Stimulated activated CD4-positive, alpha-beta T cell treated with anti-CD3 and anti-CD28 coated beads, Interleukin-2, amount 100 ng/mL, for 48 hours (primary cell): ENCODE data around the gene YOD1.
"Not testable (repeated sequence)": the region's sequence is repeated elsewhere in the genome, so short reads cannot be mapped to it uniquely, and the experiment has no call there.

Experiments used
- DNase-seq, 2 donors: peaks; one replicate each; pipeline ENCODE4 v3.0.0-alpha.2; 2020

The YOD1 gene

GRCh38 chr1:207048041-207048440 lies 3.0 kb downstream of the YOD1 start:
- no peak for DNase-seq

GRCh38 chr1:207047505-207047904 lies 3.5 kb downstream of the YOD1 start:
- DNase-seq, result no peak

- DNase-seq, result no peak
Observed at GRCh38 chr1:207045453-207045852, 5.6 kb downstream of the YOD1 start.

- not testable (repeated sequence) for DNase-seq
Observed at GRCh38 chr1:207041397-207041796, 9.6 kb downstream of the YOD1 start.

- no peak for DNase-seq
Observed at GRCh38 chr1:207040181-207040533, 10.9 kb downstream of the YOD1 start.

- DNase-seq, result no peak
Observed at GRCh38 chr1:207039380-207040180, 11.4 kb downstream of the YOD1 start.

- no peak for DNase-seq
Observed at GRCh38 chr1:207036865-207037264, 14.1 kb downstream of the YOD1 start.

- DNase-seq, result no peak
Observed at GRCh38 chr1:207035877-207036551, 15.0 kb downstream of the YOD1 start.

GRCh38 chr1:207034998-207035397 lies 16.0 kb downstream of the YOD1 start:
- no peak for DNase-seq

- DNase-seq, result no peak
Observed at GRCh38 chr1:207034208-207034607, 16.8 kb downstream of the YOD1 start.

GRCh38 chr1:207033302-207033701 lies 17.7 kb downstream of the YOD1 start:
- DNase-seq, result no peak

- DNase-seq, result no peak
Observed at GRCh38 chr1:207032528-207033017, 18.4 kb downstream of the YOD1 start, which contains the start of gene C1orf116. Gene C1orf116, minus strand, starts transcription at chr1:207032756. Its CDS starts 5,158 bp downstream, at chr1:207027598.

GRCh38 chr1:207031632-207032264 lies 19.3 kb downstream of the YOD1 start:
- DNase-seq, result no peak

- DNase-seq, result no peak
Observed at GRCh38 chr1:207031016-207031415, 20.0 kb downstream of the YOD1 start.

GRCh38 chr1:207030522-207031009 lies 20.4 kb downstream of the YOD1 start:
- no peak for DNase-seq

- no peak for DNase-seq
Observed at GRCh38 chr1:207029701-207030521, 21.1 kb downstream of the YOD1 start.

GRCh38 chr1:207028884-207029650 lies 21.9 kb downstream of the YOD1 start:
- DNase-seq, result no peak

GRCh38 chr1:207027921-207028320 lies 23.1 kb downstream of the YOD1 start:
- DNase-seq, result no peak

- DNase-seq, result no peak
Observed at GRCh38 chr1:207027206-207027777, 23.7 kb downstream of the YOD1 start.

GRCh38 chr1:207026104-207026534 lies 24.9 kb downstream of the YOD1 start:
- no peak for DNase-seq

- no peak for DNase-seq
Observed at GRCh38 chr1:207025146-207025880, 25.7 kb downstream of the YOD1 start.
